SK-N-SH treated with all-trans-retinoic acid at 6 μM for 48 hours (cell line): Measurements from ENCODE around the gene TIPRL.

ENCODE experiments used
- ATAC-seq: fragments of 200-7000 bp; cut with Tn5 transposase; 3 replicates; pipeline ENCODE4 v1.9.1; 2020; ENCODE audit warnings: mild to moderate bottlenecking, moderate library complexity
- BACH2 ChIP-seq: fragments of 250-450 bp; sonication (Bioruptor Pico); IDR thresholded peaks from 2 replicates; pipeline ENCODE4 v1.9.0; 2021; ENCODE audit warnings: mild to moderate bottlenecking, borderline replicate concordance
- CSDC2 ChIP-seq: fragments of 250-450 bp; sonication (Bioruptor Pico); IDR thresholded peaks from 2 replicates; pipeline ENCODE4 v1.5.0; 2020; ENCODE audit warnings: mild to moderate bottlenecking, moderate library complexity
- CSRNP3 ChIP-seq: fragments of 250-450 bp; sonication (Bioruptor Pico); IDR thresholded peaks from 2 replicates; pipeline ENCODE4 v1.5.1; 2021; ENCODE audit warnings: mild to moderate bottlenecking, moderate library complexity
- ESRRG ChIP-seq: fragments of 250-450 bp; sonication (Bioruptor Pico); IDR thresholded peaks from 2 replicates; pipeline ENCODE4 v1.6.1; 2021; ENCODE audit warnings: mild to moderate bottlenecking
- ISL1 ChIP-seq: fragments of 250-450 bp; sonication (Bioruptor Pico); IDR thresholded peaks from 2 replicates; pipeline ENCODE4 v2.1.2; 2022; ENCODE audit warnings: mild to moderate bottlenecking, moderate library complexity
- OSR1 ChIP-seq: fragments of 250-450 bp; sonication (Bioruptor Pico); IDR thresholded peaks from 2 replicates; pipeline ENCODE4 v1.8.0; 2022; ENCODE audit warnings: moderate library complexity, mild to moderate bottlenecking, inconsistent platforms
- PPARA ChIP-seq: fragments of 250-450 bp; sonication (Bioruptor Pico); IDR thresholded peaks from 2 replicates; pipeline ENCODE4 v1.5.0; 2020; ENCODE audit warnings: mild to moderate bottlenecking, borderline replicate concordance
- RARB ChIP-seq: fragments of 250-450 bp; sonication (Bioruptor Pico); IDR thresholded peaks from 2 replicates; pipeline ENCODE4 v1.8.0; 2021; ENCODE audit warnings: mild to moderate bottlenecking, moderate library complexity
- SNAI2 ChIP-seq: fragments of 250-450 bp; sonication (Bioruptor Pico); IDR thresholded peaks from 2 replicates; pipeline ENCODE4 v1.5.0; 2020; ENCODE audit warnings: mild to moderate bottlenecking, moderate library complexity
- TCF4 ChIP-seq: fragments of 250-450 bp; sonication (Bioruptor Pico); IDR thresholded peaks from 2 replicates; pipeline ENCODE4 v1.8.0; 2021; ENCODE audit warnings: mild to moderate bottlenecking, moderate library complexity, borderline replicate concordance
- TSHZ2 ChIP-seq: fragments of 250-450 bp; sonication (Bioruptor Pico); IDR thresholded peaks from 2 replicates; pipeline ENCODE4 v1.5.0; 2020; ENCODE audit warnings: mild to moderate bottlenecking, moderate library complexity
- ZC3H10 ChIP-seq: fragments of 250-450 bp; sonication (Bioruptor Pico); IDR thresholded peaks from 2 replicates; pipeline ENCODE4 v1.5.1; 2021; ENCODE audit warnings: mild to moderate bottlenecking, moderate library complexity
- ZFP3 ChIP-seq: fragments of 250-450 bp; sonication (Bioruptor Pico); IDR thresholded peaks from 2 replicates; pipeline ENCODE4 v1.5.0; 2020; ENCODE audit warnings: mild to moderate bottlenecking, moderate library complexity
- ZFP30 ChIP-seq: fragments of 450-650 bp; formaldehyde crosslinking; IDR thresholded peaks from 2 replicates; pipeline ENCODE4 v1.5.0; 2022; ENCODE audit warnings: mild to moderate bottlenecking, moderate library complexity
- ZNF8 ChIP-seq: fragments of 450-650 bp; formaldehyde crosslinking; IDR thresholded peaks from 2 replicates; pipeline ENCODE4 v1.5.0; 2020; ENCODE audit warnings: mild to moderate bottlenecking, moderate library complexity
- TF ChIP-seq, protein P1 (sequence below): fragments of 250-450 bp; sonication (Bioruptor Pico); IDR thresholded peaks from 2 replicates; pipeline ENCODE4 v1.8.0; 2021; ENCODE audit warnings: low read depth, mild to moderate bottlenecking, moderate library complexity, borderline replicate concordance
- TF ChIP-seq, protein P2 (sequence below): fragments of 250-450 bp; sonication (Bioruptor Pico); IDR thresholded peaks from 2 replicates; pipeline ENCODE4 v1.5.1; 2020; ENCODE audit warnings: low read depth, mild to moderate bottlenecking, moderate library complexity

TIPRL gene

DNA sequence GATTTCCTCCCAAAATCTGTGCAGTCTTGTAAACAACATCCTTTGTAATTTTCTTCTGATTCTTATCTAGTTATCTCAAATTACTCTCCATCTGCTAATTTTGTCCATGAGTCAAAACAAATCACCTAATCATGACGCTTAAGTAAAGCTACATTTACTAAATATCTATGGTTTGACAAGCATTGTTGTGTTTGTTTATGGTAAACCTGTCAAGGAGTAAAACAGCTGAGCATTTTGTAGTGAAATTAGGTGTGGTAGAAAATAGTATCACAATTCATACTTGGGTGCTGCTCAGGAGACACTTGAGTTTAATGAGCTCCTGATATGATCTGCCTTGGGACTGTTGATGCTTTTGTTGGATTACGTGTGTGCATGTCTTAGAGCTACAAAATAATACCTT lies 11.6 kb downstream of the TIPRL start:
- ATAC-seq: no peak
- TF ChIP-seq, protein P1, sequence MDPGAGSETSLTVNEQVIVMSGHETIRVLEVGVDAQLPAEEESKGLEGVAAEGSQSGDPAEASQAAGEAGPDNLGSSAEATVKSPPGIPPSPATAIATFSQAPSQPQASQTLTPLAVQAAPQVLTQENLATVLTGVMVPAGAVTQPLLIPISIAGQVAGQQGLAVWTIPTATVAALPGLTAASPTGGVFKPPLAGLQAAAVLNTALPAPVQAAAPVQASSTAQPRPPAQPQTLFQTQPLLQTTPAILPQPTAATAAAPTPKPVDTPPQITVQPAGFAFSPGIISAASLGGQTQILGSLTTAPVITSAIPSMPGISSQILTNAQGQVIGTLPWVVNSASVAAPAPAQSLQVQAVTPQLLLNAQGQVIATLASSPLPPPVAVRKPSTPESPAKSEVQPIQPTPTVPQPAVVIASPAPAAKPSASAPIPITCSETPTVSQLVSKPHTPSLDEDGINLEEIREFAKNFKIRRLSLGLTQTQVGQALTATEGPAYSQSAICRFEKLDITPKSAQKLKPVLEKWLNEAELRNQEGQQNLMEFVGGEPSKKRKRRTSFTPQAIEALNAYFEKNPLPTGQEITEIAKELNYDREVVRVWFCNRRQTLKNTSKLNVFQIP: no peak
- TF ChIP-seq CSRNP3 (CRISPR knock-in tag) (no peak), ZNF8 (no peak), ZFP3 (CRISPR knock-in tag) (no peak), ISL1 (CRISPR knock-in tag) (no peak), PPARA (CRISPR knock-in tag) (no peak), TSHZ2 (no peak), ESRRG (CRISPR knock-in tag) (no peak), SNAI2 (no peak), TCF4 (CRISPR knock-in tag) (no peak)
- TF ChIP-seq, all 23 proteins: peak for 0

DNA sequence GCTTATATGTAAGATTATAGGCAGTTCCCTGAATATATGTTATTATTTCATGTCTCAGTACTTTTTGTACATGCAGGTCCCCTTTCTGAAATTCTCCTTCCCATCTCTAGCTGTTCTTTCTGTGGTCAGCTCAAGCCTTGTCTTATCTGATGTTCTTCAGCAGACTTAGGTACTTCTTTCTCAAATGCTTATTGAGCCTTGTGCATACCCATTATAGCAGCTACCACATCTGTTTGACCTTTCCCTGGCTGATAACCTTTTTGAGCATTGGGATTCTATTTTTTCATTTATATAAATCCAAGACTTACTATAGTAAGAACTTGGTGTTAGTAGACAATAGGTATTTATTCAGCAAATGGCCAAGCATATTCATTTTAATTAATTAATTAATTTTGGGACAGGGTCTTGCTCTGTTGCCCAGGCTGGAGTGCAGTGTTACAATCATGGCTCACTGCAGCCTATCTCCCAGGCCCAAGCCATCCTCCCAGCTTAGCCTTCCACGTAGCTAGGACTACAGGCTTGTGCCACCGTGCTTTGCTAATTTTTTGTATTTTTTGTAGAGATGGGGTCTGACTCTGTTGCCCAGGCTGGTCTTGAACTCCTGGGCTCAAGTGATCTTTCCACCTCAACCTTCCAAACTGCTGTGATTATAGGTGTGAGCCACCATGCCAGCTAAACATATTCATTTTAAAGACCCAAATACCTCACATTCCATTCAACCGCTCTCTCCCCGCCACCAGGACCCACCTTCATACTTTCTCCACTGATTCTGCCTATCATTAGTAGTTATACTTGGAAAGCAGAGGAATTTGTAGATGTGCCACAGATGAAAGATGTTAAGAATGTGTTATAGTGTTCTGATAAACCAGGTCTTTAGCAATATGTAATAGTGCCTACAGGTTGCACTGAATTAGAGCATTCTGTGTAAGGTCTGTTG lies 16.7 kb downstream of the TIPRL start:
- TF ChIP-seq SNAI2 (no peak), ZFP30 (CRISPR knock-in tag) (no peak), ZFP3 (CRISPR knock-in tag) (no peak), BACH2 (CRISPR knock-in tag) (no peak), CSDC2 (no peak)
- TF ChIP-seq, protein P2, sequence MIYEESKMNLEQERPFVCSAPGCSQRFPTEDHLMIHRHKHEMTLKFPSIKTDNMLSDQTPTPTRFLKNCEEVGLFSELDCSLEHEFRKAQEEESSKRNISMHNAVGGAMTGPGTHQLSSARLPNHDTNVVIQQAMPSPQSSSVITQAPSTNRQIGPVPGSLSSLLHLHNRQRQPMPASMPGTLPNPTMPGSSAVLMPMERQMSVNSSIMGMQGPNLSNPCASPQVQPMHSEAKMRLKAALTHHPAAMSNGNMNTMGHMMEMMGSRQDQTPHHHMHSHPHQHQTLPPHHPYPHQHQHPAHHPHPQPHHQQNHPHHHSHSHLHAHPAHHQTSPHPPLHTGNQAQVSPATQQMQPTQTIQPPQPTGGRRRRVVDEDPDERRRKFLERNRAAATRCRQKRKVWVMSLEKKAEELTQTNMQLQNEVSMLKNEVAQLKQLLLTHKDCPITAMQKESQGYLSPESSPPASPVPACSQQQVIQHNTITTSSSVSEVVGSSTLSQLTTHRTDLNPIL (CRISPR knock-in tag): no peak
- ATAC-seq: no peak; the same call in 2 of the 3 replicates

DNA sequence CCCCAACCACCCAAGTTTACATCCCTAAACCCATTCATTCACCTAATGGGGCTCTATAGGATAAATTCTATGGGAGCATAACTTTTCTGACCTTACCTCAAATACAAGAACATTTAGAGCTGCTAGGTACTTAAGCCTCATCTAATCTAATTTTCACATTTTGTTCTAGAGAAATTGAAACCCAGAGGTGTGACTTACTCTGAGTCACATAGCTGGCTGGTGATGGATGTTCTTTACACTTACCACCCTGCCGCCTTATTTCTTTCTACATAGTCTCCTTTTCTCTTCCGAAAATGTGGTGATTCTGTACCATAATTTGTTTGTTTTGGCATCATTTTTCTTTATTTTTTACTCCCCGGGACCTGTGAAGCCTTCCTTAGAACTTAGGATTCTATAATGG lies 20.3 kb downstream of the TIPRL start:
- ATAC-seq: no peak
- TF ChIP-seq TCF4 (CRISPR knock-in tag) (no peak), SNAI2 (no peak), OSR1 (CRISPR knock-in tag) (no peak), RARB (CRISPR knock-in tag) (no peak), PPARA (CRISPR knock-in tag) (no peak), ZFP3 (CRISPR knock-in tag) (no peak), CSRNP3 (CRISPR knock-in tag) (no peak), ZC3H10 (CRISPR knock-in tag) (no peak), BACH2 (CRISPR knock-in tag) (no peak)
- TF ChIP-seq, protein P2 (CRISPR knock-in tag): no peak
